ENCODE results near the gene DENND2A.
"Not testable (repeated sequence)": the region's sequence is repeated elsewhere in the genome, so short reads cannot be mapped to it uniquely, and the experiment has no call there.

The DENND2A gene, protein sequence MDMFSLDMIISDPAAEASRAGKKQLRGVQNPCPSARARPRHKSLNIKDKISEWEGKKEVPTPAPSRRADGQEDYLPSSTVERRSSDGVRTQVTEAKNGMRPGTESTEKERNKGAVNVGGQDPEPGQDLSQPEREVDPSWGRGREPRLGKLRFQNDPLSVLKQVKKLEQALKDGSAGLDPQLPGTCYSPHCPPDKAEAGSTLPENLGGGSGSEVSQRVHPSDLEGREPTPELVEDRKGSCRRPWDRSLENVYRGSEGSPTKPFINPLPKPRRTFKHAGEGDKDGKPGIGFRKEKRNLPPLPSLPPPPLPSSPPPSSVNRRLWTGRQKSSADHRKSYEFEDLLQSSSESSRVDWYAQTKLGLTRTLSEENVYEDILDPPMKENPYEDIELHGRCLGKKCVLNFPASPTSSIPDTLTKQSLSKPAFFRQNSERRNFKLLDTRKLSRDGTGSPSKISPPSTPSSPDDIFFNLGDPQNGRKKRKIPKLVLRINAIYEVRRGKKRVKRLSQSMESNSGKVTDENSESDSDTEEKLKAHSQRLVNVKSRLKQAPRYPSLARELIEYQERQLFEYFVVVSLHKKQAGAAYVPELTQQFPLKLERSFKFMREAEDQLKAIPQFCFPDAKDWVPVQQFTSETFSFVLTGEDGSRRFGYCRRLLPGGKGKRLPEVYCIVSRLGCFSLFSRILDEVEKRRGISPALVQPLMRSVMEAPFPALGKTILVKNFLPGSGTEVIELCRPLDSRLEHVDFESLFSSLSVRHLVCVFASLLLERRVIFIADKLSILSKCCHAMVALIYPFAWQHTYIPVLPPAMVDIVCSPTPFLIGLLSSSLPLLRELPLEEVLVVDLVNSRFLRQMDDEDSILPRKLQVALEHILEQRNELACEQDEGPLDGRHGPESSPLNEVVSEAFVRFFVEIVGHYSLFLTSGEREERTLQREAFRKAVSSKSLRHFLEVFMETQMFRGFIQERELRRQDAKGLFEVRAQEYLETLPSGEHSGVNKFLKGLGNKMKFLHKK

DNA sequence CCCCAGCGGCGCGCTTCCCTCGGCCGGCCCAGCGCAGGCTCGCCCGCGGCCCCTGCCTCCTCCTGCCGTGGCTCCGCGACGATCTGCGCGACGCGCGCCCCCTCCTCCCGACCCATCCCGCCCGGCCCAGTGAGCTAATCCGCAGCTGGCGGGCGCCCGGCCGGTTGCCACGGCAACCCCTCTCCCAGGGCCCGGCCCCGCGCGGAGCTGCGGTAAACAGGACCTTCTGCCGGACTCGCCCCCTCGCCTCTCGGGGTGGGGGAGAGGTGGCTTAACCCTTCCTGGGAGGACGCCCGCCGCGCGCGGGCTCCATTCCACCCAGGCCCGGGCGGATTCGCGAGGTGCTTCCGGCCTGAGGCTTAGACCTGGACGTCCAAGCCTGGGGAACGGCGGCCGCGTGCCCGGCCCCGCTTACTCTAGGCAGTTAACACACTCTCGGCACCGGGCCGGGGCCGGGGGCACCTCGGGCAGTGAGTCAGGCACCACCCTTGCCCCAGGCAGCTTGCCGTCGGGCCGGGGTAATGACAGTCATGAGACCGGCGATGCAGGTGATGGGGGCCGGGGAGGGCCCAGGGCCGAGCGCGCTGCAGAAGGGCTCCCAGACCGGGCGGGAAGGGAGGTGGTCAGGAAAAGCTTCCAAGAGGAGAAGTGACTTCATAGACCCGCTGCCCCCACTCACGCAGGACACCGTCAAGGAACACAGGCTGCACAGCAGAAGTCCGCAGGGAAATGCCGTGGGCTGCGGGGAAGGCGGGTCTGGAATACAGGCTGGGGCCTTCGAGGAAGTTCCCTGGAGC is at the start of gene DENND2A:
DENND2A (minus strand) TSS at position 87 of the 797 bp plus-strand sequence. CDS start 38,416 bp downstream, outside the sequence.
- DNase-seq: peak in 1 of 2 experiments; percentile 5

DNA sequence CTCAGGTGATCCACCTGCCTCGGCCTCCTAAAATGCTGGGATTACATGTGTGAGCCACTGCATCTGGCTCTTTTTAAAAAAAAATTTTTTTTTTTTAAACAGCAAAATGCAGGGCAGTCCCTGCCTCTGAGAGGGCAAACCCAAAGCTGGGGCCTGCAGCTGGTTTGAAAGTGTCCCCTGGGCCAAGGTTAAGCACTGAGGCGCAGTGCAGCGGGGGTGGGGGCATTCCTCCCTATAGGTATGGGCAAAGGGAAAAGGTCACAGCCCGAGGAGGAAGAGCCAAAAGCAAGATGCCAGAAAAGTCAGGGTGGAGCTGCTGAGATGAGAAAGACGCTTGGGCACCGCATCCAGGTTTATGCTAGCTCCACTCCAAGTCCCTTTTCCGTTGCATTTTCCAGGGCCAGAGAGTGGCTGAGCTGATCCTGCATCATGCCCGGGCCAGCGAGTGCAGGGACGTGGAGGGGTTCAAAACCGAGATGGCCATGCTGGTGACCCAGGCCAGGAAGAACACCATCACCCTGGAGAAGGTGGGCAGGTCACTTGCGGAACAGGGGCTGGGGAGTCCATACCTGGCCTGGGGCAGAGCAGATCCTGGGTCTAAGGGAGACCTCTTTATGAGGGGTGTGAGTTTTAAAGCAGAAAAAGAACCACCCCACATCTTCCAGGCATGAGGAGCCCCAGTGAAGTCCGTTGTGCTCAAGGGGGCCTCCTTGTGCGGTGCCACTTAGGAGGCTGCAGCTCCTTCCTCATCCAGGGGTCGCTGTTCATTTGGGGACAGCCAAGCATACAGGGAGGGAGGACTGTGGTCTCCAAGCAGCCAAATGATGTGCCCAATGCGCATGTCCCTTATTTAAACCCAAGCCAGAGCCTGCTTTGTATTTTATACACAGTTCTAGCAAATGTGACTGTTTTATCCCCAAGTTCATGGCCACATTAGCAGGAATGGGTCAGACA is 48.9 kb upstream of the DENND2A start:
- DNase-seq: no peak

DNA sequence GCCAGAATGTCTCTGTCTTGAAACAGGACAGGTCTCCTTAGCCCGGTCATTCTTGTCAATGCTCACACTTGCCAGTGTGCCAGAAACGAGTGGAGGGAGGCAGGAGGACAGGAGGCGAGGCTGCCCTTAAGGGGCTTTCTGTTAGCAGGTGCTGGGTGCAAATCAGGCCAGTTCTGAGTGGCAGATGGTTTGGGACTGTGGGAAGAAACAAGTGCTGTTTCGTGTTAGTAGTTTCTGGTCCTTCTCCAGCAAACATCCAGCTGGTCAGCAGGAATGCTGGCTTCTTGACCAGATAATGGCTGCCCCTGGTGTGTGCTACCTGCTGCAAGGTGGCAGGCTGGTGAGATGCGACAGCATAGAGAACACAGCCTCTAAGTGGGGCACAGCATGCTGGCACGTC is 47.7 kb upstream of the DENND2A start:
- DNase-seq: no peak

DNA sequence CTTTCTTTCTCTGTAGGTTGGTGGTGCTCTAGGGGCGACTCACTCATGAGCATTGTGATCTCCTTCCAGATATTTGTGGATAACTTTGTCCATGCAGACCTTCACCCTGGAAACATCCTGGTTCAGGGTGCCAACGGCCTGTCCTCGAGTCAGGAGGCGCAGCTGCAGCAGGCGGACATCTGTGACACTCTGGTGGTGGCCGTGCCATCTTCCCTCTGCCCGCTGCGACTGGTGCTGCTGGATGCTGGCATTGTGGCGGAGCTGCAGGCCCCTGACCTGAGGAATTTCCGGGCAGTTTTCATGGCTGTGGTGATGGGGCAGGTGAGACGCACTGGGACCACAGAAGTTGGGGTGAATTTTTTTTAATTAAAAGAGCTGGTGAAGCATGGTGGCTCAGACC is 46.3 kb upstream of the DENND2A start:
- no peak for DNase-seq

DNA sequence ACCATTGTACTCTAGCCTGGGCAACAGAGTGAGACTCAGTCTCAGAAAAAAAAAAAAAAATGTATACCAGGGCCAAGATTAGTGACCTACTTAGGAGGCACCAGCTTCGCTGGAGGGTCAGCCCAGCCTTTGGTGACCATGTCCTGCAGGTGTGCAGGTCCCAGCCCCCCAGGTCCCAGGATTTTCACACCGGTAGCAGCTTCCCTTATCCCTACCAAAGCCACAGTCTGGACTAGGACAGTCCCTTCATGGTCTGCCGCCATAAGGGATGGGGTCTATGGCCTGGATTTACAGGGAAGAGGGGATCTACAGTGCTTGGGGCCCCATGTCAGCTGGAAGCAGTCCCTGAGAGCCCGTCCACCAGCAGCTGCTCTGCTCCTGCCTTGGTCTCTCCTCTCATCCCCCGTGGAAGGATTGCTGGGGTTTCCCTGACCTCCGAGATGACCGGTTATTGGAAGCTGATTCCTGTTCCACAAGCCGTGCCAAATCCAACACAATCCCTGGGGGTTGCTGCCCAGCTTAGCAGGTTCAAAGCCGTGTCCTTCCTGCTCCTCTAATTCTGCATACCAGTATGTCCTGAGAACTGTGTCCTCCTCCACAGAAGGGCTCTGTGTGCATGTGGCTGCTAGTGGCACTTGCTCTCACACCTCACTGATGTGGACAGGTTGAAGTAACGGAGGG is 44.9 kb upstream of the DENND2A start:
- no peak for DNase-seq

DNA sequence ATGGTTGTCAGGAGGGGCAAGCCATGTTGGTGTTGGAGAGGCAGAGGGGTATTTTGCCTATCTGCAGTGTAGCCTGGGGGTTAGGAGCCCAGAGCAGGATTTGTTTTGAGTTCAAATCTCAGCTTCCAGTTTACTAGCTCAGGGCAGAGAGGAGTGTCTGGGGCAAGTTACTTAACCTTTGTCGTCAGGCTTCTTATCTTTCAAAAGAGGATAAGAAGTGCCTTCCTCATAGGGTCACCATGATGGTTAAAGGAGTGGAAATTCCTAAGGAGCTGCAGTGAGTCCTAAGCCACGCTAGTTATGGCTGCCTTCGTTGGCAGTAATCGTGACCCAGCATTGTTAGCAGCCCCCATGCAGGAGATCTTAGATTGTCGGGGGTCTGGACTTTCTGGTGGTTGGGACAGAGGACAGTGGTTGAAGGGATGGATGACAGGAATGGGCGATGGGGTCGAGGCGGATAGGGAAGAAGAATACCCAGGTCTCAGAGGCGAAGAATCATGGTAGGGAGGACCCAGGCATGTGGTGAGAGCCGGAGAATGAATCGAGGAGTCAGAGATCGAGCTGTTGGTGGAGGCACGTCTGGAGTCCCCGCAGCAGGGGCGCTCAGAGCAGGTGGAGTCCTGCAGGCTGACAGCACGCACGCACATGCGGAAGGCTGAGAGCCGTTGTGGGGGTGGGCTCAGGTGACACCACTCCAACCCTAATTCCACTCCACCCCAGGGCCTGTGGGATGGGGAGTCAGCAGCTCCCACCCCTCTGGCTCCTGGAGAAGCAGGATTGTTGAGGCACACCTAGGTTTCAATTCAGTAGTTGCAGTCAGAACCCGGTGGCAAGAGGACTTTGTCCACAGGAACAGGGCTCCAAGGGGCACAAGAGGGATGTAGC is 43.7 kb upstream of the DENND2A start:
- no peak for DNase-seq

DNA sequence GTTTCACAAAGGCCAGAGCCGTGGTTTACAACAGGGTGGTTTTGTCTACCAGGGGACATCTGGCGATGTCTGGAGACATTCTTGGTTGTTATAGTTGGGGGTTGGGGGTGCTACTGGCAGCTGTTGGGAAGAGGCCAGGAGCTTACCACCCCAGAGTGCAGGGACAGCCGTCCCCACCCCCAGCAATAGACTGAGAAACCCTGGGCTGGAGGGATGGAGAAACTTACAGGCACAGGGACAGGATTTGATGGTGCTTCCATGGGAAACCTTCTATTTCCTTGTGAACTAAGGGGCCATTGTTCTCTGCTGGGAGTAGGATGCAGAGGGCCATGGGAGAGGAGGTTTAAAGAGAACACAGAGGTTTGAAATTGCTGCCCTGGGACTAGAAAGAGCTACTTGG is 43.0 kb upstream of the DENND2A start:
- DNase-seq: no peak

DNA sequence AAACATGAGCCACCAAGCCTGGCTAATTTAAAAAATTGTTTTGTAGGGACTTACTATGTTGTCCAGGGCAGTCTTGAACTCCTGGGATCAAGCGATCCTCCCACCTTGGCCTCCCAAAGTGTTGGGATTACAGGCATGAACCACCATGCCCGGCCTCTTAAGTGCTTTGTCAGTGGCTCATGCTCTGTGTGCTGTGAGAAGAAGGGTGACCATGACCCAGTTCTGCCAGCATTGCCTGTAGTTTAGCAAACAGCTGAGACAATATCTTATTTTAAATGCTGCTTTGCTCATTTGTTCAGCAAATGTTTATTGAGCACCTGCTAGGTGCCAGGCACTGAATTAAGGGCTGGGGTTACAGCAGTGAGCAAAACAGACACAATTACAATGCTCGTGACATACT is 41.2 kb upstream of the DENND2A start:
- DNase-seq: no peak

DNA sequence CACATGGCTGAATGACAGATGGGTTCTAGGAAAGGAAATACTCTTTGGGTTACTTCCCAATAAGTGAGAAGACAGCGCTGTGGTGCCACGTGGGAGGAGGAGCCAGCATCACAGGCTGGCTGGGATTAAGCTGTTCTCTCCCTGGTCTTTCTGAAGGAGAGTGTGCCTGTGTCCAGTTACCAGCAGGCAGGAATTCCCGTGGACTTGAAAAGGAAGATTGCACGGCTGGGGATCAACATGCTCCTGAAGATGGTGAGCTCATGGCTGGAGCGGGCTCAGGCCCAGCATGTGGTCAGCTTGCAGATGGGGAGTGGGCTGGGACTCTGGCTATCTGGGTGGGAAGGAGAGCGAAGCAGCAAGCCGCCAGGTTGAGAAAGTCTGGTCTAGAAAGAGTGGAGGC is 40.3 kb upstream of the DENND2A start:
- no peak for DNase-seq

DNA sequence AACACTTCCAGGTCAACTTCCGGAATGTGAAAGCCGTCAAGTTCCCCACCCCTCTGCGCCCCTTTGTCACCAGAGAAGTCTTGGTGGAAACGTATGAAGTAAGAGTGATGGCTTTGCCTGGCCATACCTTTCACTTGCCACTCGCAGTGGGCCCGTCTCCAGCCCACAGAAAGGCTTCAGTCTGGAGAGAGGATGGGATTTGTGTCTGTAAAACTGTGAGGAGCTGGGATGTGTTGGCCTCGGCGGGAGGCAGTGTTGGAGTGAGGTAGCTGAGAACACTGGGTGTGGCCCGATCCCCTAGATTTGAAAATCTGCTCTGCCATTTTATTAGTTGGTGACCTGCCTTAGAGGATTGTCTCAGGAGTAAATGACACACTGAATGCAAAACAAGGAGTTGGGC is 38.6 kb upstream of the DENND2A start:
- no peak for DNase-seq

DNA sequence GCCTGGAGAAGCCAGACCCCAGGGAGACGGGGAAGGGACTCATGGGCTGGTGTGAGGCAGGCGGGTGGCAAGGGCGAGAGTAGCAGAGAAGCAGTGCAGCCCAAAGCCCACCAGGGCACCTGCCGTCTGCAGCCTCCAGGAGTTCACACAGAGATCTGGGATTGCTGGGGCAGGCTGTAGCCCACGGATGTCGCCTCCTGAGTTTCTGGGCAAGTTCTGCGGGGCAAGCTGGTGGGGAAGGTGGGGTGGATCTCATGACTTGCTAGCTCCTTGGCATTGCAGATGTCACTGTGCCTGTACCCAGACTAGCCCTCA is 38.2 kb upstream of the DENND2A start:
- no peak for DNase-seq

DNA sequence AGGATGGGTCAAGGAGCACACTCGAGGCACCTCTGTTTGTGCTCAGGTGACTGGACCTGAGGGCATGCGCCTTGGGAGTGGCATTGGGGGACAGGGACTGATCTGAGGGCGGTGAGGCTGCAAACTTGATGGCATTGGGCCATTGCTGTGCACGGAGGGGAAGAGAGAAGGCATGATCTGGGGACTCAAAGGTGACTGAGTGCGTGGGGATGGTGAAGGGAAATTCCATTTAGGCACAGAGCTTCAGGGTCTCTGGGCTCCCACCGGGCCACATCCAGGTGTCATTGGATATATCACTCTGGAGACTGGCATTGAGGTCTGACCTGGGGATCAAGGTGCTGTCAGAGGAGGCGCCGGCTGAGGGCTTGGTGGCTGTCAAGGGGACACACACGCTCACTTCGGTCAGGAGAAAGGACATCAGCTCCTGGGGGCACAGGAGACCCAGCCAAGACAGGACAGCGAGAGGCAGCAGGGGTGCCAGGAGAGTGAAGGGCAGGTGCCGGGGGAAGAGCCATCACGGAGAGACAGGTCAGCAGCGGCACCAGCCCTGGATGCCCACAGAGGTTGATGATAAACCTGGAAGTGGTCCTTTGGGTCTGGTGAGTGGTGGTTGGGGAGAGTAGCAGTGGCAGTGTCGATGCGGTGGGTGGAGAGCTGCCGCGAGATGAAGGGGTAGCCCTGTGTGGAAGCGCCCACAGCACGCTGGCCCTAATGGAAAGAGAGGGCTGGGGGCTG is 37.6 kb upstream of the DENND2A start:
- DNase-seq: no peak

DNA sequence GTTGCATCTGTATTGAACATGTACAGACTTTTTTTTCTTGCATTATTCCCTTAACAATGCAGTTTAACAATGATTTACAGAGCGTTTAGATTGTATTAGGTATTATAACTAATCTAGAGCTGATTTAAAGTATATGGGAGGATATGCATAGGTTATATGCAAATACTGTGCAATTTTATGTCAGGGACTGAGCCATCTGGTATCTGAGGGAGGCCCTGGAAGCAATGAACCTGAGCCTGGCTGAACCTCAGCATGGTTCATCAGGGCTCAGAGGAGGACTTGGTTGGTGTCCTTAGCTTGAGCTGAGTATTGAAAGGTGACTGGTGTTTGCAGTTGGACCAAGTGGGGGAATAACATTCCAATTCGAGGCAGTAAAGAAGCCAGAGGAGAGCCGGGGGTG is 36.9 kb upstream of the DENND2A start:
- DNase-seq: no peak

DNA sequence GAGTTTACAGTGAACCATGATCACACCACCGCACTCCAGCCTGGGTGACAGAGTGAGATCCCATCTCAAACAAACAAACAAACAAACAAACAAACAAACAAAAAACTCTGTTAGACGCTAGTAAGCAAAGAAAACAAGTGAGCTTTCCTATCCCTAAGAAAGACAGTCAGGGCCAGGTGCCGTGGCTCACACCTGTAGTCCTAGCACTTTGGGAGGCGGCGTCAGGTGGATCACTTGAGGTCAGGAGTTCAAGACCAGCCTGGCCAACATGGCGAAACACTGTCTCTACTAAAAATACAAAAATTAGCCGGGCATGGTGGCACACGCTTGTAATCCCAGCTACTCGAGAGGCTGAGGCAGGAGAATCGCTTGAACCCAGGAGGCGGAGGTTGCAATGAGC is 36.3 kb upstream of the DENND2A start:
- not testable (repeated sequence) for DNase-seq

DNA sequence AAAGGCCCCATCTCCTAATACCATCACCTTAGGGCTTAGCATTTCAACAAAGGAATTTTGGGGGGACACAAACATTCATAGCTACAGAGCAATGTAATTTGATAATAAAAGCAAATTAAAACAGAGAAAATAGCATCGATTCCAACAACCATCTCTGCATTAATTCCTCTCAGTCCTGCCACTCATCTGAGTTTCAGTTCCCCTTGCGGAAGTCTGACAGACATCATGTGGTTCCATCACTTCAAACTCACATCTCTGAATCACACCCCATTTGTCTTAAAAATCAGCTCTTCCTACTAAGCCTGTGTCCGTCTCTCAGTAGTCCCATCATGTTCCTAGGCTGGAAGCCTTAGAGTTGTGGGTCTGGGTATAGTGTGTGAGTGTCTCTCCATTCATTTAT is 35.7 kb upstream of the DENND2A start:
- no peak for DNase-seq

DNA sequence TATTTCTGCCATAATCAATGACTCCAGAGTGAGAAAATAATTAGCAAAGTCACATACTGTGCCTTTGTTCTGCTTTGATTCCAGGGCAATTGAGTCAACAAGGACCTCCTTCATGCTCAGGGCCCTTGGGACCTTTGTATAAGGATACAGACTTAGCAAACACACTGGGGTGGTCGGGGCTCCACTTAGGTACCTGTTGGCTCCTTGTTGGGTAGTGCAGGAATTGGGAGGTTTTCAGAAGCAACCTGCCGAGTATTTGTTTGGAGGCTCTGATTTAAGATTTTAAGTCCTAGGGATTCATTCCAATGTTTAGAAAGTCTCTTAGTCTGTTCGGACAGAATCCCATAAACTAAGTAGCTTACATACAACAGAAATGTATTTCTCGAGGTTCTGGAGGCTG is 35.1 kb upstream of the DENND2A start:
- no peak for DNase-seq

DNA sequence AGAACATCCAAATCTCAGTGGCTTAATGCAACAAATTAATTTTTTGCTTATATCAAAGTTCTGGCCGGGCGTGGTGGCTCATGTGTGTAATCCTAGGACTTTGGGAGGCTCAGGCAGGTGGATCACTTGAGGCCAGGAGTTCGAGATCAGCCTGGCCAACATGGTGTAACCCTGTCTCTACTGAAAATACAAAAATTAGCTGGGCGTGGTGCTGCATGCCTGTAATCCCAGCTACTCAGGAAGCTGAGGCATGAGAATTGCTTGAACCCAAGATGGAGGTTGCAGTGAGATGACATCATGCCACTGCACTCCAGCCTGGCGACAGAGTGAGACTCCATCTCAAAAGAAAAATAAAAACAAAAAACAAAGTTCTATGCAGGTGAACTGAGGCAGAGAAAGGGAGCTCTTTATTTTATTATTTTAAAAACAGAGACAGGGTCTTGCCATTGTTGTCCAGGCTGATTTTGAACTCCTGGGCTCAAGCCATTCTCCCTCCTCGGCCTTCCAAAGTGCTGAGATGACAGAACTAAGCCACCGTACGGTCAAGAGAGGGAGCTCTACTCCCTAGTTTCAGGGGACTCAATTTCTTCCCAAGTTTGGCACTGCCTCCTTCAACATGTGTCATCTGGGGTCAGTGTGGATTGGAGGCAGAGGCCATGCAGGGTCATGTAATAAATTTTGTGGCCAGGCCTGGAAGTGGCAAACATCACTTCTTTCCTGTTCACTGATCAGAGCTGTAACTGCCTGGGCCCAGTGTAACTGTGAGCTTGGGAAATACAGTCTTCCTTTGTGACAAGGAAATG is 34.5 kb upstream of the DENND2A start:
- DNase-seq: no peak

DNA sequence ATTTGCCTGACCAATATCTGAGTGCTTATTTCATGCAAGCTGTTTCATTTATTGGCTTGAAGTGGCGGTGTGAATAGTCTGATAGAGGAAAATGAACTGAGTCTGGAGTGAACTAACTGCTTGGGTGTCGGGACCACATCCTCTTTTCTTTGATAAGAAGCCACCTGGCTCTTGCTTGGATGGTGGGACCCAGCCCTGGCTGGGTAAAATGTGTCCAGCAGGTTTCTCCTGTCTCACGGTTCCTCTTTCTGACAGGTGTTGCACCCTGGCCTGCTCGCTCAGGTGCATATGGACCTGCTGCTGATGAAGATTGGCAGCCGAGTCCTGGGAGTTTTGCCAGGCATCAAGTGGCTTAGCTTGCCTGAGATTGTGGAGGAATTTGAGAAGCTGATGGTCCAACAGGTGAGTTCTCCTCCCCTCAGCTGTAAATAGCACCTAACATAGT is 33.8 kb upstream of the DENND2A start:
- DNase-seq: no peak

DNA sequence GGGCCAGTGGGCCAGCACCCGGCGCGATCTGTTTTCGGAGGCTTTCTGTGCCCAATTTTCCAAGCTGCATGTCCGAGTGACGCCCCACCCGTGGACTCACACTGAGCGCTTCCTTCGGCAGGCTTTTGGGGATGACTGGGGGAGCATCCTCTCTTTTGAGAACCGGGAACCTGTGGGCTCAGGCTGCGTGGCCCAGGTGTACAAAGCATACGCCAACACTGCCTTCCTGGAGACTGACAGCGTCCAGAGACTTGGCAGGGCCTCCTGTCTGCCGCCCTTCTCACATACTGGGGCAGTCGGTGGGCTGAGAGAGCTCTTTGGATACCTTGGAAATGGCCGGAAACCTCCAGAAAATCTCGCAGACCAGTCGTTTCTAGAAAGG is 33.2 kb upstream of the DENND2A start:
- no peak for DNase-seq
